Embryonic facial prominence (tissue), 1 donor: Measurements from ENCODE around the gene MOB2.

Source experiments
- DNase-seq: peaks from one replicate; pipeline ENCODE4 v3.0.0-alpha.2; 2016; ENCODE audit errors: extremely low spot score

The MOB2 gene

GRCh38 chr11:1486054-1486825, at the start of gene MOB2:
Gene MOB2, minus strand, starts transcription at chr11:1486779. Its CDS starts 223 bp downstream, at chr11:1486556.
- DNase-seq: no peak

GRCh38 chr11:1534682-1535081, 48.1 kb upstream of the MOB2 start:
- no peak for DNase-seq

GRCh38 chr11:1534171-1534570, 47.6 kb upstream of the MOB2 start:
- no peak for DNase-seq

GRCh38 chr11:1533342-1533725, 46.8 kb upstream of the MOB2 start:
- DNase-seq: no peak

GRCh38 chr11:1532606-1533341, 46.2 kb upstream of the MOB2 start:
- DNase-seq: no peak

GRCh38 chr11:1532014-1532586, 45.5 kb upstream of the MOB2 start:
- no peak for DNase-seq

- DNase-seq: no peak
These were observed 45.0 kb upstream of the MOB2 start for GRCh38 chr11:1531449-1532013.

- DNase-seq: no peak
These were observed 44.3 kb upstream of the MOB2 start for GRCh38 chr11:1530686-1531448.

- DNase-seq: no peak
These were observed 43.2 kb upstream of the MOB2 start for GRCh38 chr11:1529774-1530173.

GRCh38 chr11:1529286-1529685, 42.7 kb upstream of the MOB2 start:
- DNase-seq: no peak

- no peak for DNase-seq
These were observed 42.1 kb upstream of the MOB2 start for GRCh38 chr11:1528710-1529109.

- no peak for DNase-seq
These were observed 40.2 kb upstream of the MOB2 start for GRCh38 chr11:1526785-1527184.

GRCh38 chr11:1523779-1524178, 37.2 kb upstream of the MOB2 start:
- DNase-seq: no peak

- DNase-seq: no peak
These were observed 36.5 kb upstream of the MOB2 start for GRCh38 chr11:1523077-1523476.

GRCh38 chr11:1522081-1522424, 35.5 kb upstream of the MOB2 start:
- no peak for DNase-seq

- DNase-seq: no peak
These were observed 35.0 kb upstream of the MOB2 start for GRCh38 chr11:1521382-1522080.

- no peak for DNase-seq
These were observed 34.2 kb upstream of the MOB2 start for GRCh38 chr11:1520663-1521267.

GRCh38 chr11:1520209-1520662, 33.7 kb upstream of the MOB2 start:
- DNase-seq: no peak

GRCh38 chr11:1519028-1520010, 32.7 kb upstream of the MOB2 start:
- DNase-seq: no peak

GRCh38 chr11:1518301-1518700, 31.7 kb upstream of the MOB2 start:
- no peak for DNase-seq
